Mesenchymal stem cell (in vitro differentiated cells and primary cell): ENCODE measurements around the gene MTMR12.

ENCODE experiments used
- DNase-seq: peaks from one replicate; pipeline ENCODE4 v3.0.0-alpha.2; 2013
- H2AFZ ChIP-seq: one replicate; pipeline ENCODE4 v1.6.1; 2013; ENCODE audit warnings: low read depth, mild to moderate bottlenecking, control low read depth, inconsistent platforms, low read length, moderate library complexity
- H2AK5ac ChIP-seq: 2 replicates; pipeline ENCODE4 v1.6.1; 2013; ENCODE audit warnings: low read length, moderate library complexity, mild to moderate bottlenecking, inconsistent platforms; ENCODE audit not compliant: severe bottlenecking
- H2BK120ac ChIP-seq: one replicate; pipeline ENCODE4 v1.6.1; 2013; ENCODE audit warnings: low read depth, mild to moderate bottlenecking, inconsistent platforms, low read length, moderate library complexity
- H2BK12ac ChIP-seq, 2 experiments: one replicate each; pipeline ENCODE4 v1.6.1; 2013; ENCODE audit warnings: inconsistent platforms in 2 of 2, low read length in 2 of 2, mild to moderate bottlenecking in 2 of 2, moderate library complexity in 2 of 2, control low read depth in 1 of 2
- H2BK15ac ChIP-seq: one replicate; pipeline ENCODE4 v1.6.1; 2013; ENCODE audit warnings: mild to moderate bottlenecking, low read depth, inconsistent platforms; ENCODE audit not compliant: poor library complexity, severe bottlenecking
- H2BK5ac ChIP-seq: 2 replicates; pipeline ENCODE4 v1.6.1; 2013; ENCODE audit warnings: low read depth, mild to moderate bottlenecking, low read length, control low read depth, inconsistent platforms; ENCODE audit not compliant: poor library complexity, severe bottlenecking
- H3K14ac ChIP-seq, 2 experiments: one replicate each; pipeline ENCODE4 v1.6.1; 2013; ENCODE audit warnings: inconsistent platforms in 2 of 2, low read length in 2 of 2, control low read depth in 1 of 2, mild to moderate bottlenecking in 1 of 2, moderate library complexity in 1 of 2
- H3K18ac ChIP-seq, 2 experiments: one replicate each; pipeline ENCODE4 v1.6.1; 2013; ENCODE audit warnings: inconsistent platforms in 2 of 2, low read length in 2 of 2, control low read depth in 1 of 2, low read depth in 1 of 2, mild to moderate bottlenecking in 1 of 2
- H3K23ac ChIP-seq, 2 experiments: one replicate each; pipeline ENCODE4 v1.6.1; 2013; ENCODE audit warnings: inconsistent platforms in 2 of 2, low read length in 2 of 2, mild to moderate bottlenecking in 2 of 2, moderate library complexity in 2 of 2, control low read depth in 1 of 2
- H3K27ac ChIP-seq: 2 replicates; pipeline ENCODE4 v1.5.1; 2013; ENCODE audit warnings: mild to moderate bottlenecking, moderate library complexity, low read length, control low read depth, inconsistent platforms; ENCODE audit not compliant: poor library complexity, severe bottlenecking
- H3K27me3 ChIP-seq, 2 experiments: 2 replicates each; pipeline versions ENCODE4 v1.6.1 to v1.7.0; 2013; ENCODE audit warnings: low read length in 2 of 2, mild to moderate bottlenecking in 2 of 2, moderate library complexity in 2 of 2, control low read depth in 1 of 2, inconsistent platforms in 1 of 2; ENCODE audit not compliant: control insufficient read depth in 1 of 2, insufficient read depth in 1 of 2
- H3K36me3 ChIP-seq, 2 experiments: 2 replicates each; pipeline versions ENCODE4 v1.6.1 to v1.7.0; 2013; ENCODE audit warnings: low read length in 2 of 2, control low read depth in 1 of 2, inconsistent platforms in 1 of 2, low read depth in 1 of 2, mild to moderate bottlenecking in 1 of 2; ENCODE audit not compliant: insufficient read depth in 2 of 2, control insufficient read depth in 1 of 2
- H3K4ac ChIP-seq, 2 experiments: one replicate each; pipeline ENCODE4 v1.6.1; 2013; ENCODE audit warnings: inconsistent platforms in 2 of 2, low read length in 2 of 2, mild to moderate bottlenecking in 2 of 2, moderate library complexity in 2 of 2, control low read depth in 1 of 2, low read depth in 1 of 2
- H3K4me1 ChIP-seq: 2 replicates; pipeline ENCODE4 v1.6.1; 2013; ENCODE audit warnings: low read depth, low read length, control low read depth; ENCODE audit not compliant: control insufficient read depth, insufficient read depth
- H3K4me2 ChIP-seq: 2 replicates; pipeline ENCODE4 v1.6.1; 2013; ENCODE audit warnings: low read length, mild to moderate bottlenecking, inconsistent platforms; ENCODE audit not compliant: poor library complexity, severe bottlenecking
- H3K4me3 ChIP-seq, 2 experiments: 2 replicates each; pipeline versions ENCODE4 v1.5.1 to v1.7.0; 2013; ENCODE audit warnings: low read length in 2 of 2, mild to moderate bottlenecking in 2 of 2, control low read depth in 1 of 2, low read depth in 1 of 2; ENCODE audit not compliant: insufficient read depth in 1 of 2
- H3K79me1 ChIP-seq: replicated peaks from 2 replicates; pipeline ENCODE4 v1.6.1; 2013; ENCODE audit warnings: mild to moderate bottlenecking, control low read depth, low read length, inconsistent platforms; ENCODE audit not compliant: poor library complexity, severe bottlenecking
- H3K9ac ChIP-seq: 2 replicates; pipeline ENCODE4 v1.7.0; 2013; ENCODE audit warnings: mild to moderate bottlenecking, low read length, moderate library complexity
- H3K9me3 ChIP-seq: 2 replicates; pipeline ENCODE4 v1.7.0; 2013; ENCODE audit warnings: mild to moderate bottlenecking, low read length; ENCODE audit not compliant: control insufficient read depth
- H4K8ac ChIP-seq: one replicate; pipeline ENCODE4 v1.6.1; 2013; ENCODE audit warnings: inconsistent platforms, mild to moderate bottlenecking, low read length, moderate library complexity
- H4K91ac ChIP-seq: one replicate; pipeline ENCODE4 v1.6.1; 2013; ENCODE audit warnings: mild to moderate bottlenecking, low read length, inconsistent platforms
- WGBS: methylation state at CpG from one replicate; pipeline ENCODE4 v1.1.7; 2013; ENCODE audit warnings: mixed read lengths; 5-methylcytosine and 5-hydroxymethylcytosine counted together

The MTMR12 gene

GRCh38 chr5:32307769-32308194 is 5.0 kb downstream of the MTMR12 start:
- Histone ChIP-seq H3K4me2 (no peak overlapping the region), H2AFZ (no peak overlapping the region), H2BK15ac (no peak overlapping the region), H3K4ac (no peak overlapping the region), H2BK120ac (no peak overlapping the region), H2AK5ac (no peak overlapping the region), H3K4me3 (no peak overlapping the region), H3K9ac (no peak overlapping the region), H2BK12ac (no peak overlapping the region), H4K91ac (no peak overlapping the region), H2BK5ac (no peak overlapping the region), H3K4me1 (peaks cover 6% of the 10 kb centered on the region), H3K14ac (no peak overlapping the region), H3K9me3 (no peaks in the 10 kb centered on the region), H3K79me1 (peaks cover 6% of the 10 kb centered on the region), H3K27me3 (no peaks in the 10 kb centered on the region), H3K18ac (no peak overlapping the region), H3K36me3 (no peaks in the 10 kb centered on the region), H3K23ac (no peak overlapping the region), H3K27ac (no peak overlapping the region), H4K8ac (no peak overlapping the region)
- no peak for DNase-seq
- WGBS, result 95% methylated on average over 4 of the region's 4 CpGs

GRCh38 chr5:32304622-32305021 is 8.1 kb downstream of the MTMR12 start:
- Histone ChIP-seq H3K23ac (no peak overlapping the region), H4K91ac (no peak overlapping the region), H2AFZ (no peak overlapping the region), H2BK15ac (no peak overlapping the region), H3K9ac (no peak overlapping the region), H3K14ac (no peak overlapping the region), H2BK120ac (no peak overlapping the region), H4K8ac (no peak overlapping the region), H2AK5ac (peak overlapping the region; percentile 20), H2BK5ac (no peak overlapping the region), H3K27me3 (no peaks in the 10 kb centered on the region), H3K79me1 (peaks cover 13% of the 10 kb centered on the region), H3K27ac (no peak overlapping the region), H3K9me3 (no peaks in the 10 kb centered on the region), H3K4me1 (peaks cover 5% of the 10 kb centered on the region), H3K36me3 (no peaks in the 10 kb centered on the region), H3K4me2 (no peak overlapping the region), H3K4me3 (no peak overlapping the region), H3K4ac (no peak overlapping the region), H3K18ac (no peak overlapping the region), H2BK12ac (no peak overlapping the region)
- 93% methylated on average over 5 of the region's 5 CpGs for WGBS
- DNase-seq, result no peak

- Histone ChIP-seq H3K9ac (no peak overlapping the region), H2BK12ac (no peak overlapping the region), H4K91ac (no peak overlapping the region), H2BK15ac (no peak overlapping the region), H2AK5ac (peak overlapping the region; percentile 87), H2AFZ (no peak overlapping the region), H3K14ac (no peak overlapping the region), H3K4me2 (no peak overlapping the region), H3K23ac (no peak overlapping the region), H3K36me3 (no peaks in the 10 kb centered on the region), H3K9me3 (no peaks in the 10 kb centered on the region), H3K79me1 (peaks cover 18% of the 10 kb centered on the region), H2BK5ac (no peak overlapping the region), H2BK120ac (no peak overlapping the region), H3K27me3 (no peaks in the 10 kb centered on the region), H3K18ac (no peak overlapping the region), H3K4me1 (peaks cover 5% of the 10 kb centered on the region), H3K27ac (peak overlapping the region; percentile 1), H3K4ac (no peak overlapping the region), H4K8ac (no peak overlapping the region), H3K4me3 (no peak overlapping the region)
- DNase-seq, result no peak
- 98% methylated on average over 6 of the region's 6 CpGs for WGBS
These were observed 9.0 kb downstream of the MTMR12 start for GRCh38 chr5:32303755-32304120.

- Histone ChIP-seq H3K27ac (peak overlapping the region; percentile 56), H2BK5ac (no peak overlapping the region), H3K4me2 (no peak overlapping the region), H3K23ac (no peak overlapping the region), H3K9ac (peak overlapping the region; percentile 7), H4K8ac (no peak overlapping the region), H3K4ac (no peak overlapping the region), H3K4me3 (no peak overlapping the region), H3K9me3 (no peaks in the 10 kb centered on the region), H3K18ac (no peak overlapping the region), H2AFZ (no peak overlapping the region), H4K91ac (no peak overlapping the region), H2BK12ac (no peak overlapping the region), H2BK120ac (no peak overlapping the region), H3K79me1 (peaks cover 21% of the 10 kb centered on the region), H2BK15ac (no peak overlapping the region), H3K4me1 (peaks cover 6% of the 10 kb centered on the region), H3K27me3 (no peaks in the 10 kb centered on the region), H3K14ac (no peak overlapping the region), H3K36me3 (no peaks in the 10 kb centered on the region), H2AK5ac (peak overlapping the region; percentile 87)
- 97% methylated on average over 4 of the region's 7 CpGs for WGBS
- DNase-seq, result no peak
These were observed 9.6 kb downstream of the MTMR12 start for GRCh38 chr5:32302835-32303754.
